Activated CD8-positive, alpha-beta memory T cell treated with anti-CD3 and anti-CD28 coated beads, Interleukin-2, amount 10 ng/mL, durations not matched to agents 7 days and 5 days (primary cell): Measurements from ENCODE around the gene MMP24. TPM values are rescaled to one million over a fixed set of nuclear protein-coding genes. Genes with fewer than 3 reads are reported as not detected.
"Not testable (repeated sequence)": the region's sequence is repeated elsewhere in the genome, so short reads cannot be mapped to it uniquely, and the experiment has no call there.

ENCODE experiments used
- ATAC-seq: fragments of 150-1000 bp; cut with Tn5 transposase; one replicate; pipeline ENCODE4 v1.10.0; 2021; ENCODE audit warnings: moderate library complexity
- CTCF ChIA-PET: fragments of 350-600 bp; sonication (Branson Sonifier 250); formaldehyde crosslinking; loops from one replicate; lab custom pipeline; 2021; ENCODE audit warnings: antibody characterized with exemption; lab: Charles Lee
- DNase-seq: peaks from one replicate; pipeline ENCODE4 v3.0.0-alpha.2; 2020
- H3K27ac Mint-ChIP-seq: one replicate; pipeline ENCODE4 v1.8.0; 2021; ENCODE audit warnings: mild to moderate bottlenecking, mixed read lengths
- H3K27me3 Mint-ChIP-seq: one replicate; pipeline ENCODE4 v1.8.0; 2021; ENCODE audit warnings: mixed read lengths
- H3K36me3 Mint-ChIP-seq: one replicate; pipeline ENCODE4 v1.8.0; 2021; ENCODE audit warnings: mild to moderate bottlenecking, mixed read lengths
- H3K4me1 Mint-ChIP-seq: one replicate; pipeline ENCODE4 v1.8.0; 2021; ENCODE audit warnings: mixed read lengths
- H3K4me3 Mint-ChIP-seq: one replicate; pipeline ENCODE4 v1.8.0; 2021; ENCODE audit warnings: mild to moderate bottlenecking, moderate library complexity, mixed read lengths
- H3K9me3 Mint-ChIP-seq: one replicate; pipeline ENCODE4 v1.8.0; 2022; ENCODE audit warnings: low read depth, mixed read lengths
- total RNA-seq, 2 experiments: library from RNA; stranded (reverse); gene quantifications; one replicate each; pipeline ENCODE4 v1.2.3, GENCODE V29; 2021

MMP24 gene
- total RNA-seq: not detected

DNA sequence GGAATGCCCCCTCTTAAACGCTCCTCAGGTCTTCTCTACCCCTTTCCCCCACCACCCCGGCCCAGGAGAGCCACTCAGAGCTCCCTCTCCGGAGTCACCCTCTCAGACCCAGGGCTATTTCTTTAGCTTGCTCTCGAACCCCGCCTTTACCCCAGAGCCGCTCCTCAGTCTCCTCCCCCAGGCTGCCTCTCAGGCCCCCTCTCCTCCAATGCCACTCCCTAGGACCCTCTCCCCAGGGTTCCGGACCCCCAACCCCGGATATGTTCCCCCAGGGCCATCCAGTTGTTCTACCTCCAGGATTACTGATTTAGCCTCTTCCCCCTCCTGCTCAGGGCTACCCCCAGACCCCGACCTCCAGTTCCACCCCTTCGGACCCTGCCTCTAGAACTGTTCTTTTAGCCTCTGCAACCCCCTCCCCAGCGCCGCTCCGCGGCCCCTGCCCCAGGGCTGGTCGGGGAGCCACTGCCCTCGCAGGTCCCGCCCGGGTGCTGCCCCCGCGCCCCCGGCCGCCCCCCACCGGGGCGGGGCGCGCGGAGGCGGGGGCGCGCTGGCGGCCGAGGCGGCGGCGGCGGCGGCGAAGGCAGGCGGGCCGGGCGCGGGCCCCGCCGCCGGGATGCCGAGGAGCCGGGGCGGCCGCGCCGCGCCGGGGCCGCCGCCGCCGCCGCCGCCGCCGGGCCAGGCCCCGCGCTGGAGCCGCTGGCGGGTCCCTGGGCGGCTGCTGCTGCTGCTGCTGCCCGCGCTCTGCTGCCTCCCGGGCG lies at the start of gene MMP24:
Gene MMP24, plus strand, starts transcription at position 565 of the 758 bp plus-strand sequence. Its CDS starts 49 bp downstream, at position 614.
- peak within 1 kb of the TSS; percentile 43 for H3K4me3 Mint-ChIP-seq
- peaks cover 56% of the 10 kb centered on the region for H3K27me3 Mint-ChIP-seq
- H3K4me1 Mint-ChIP-seq: peaks cover 6% of the 10 kb centered on the region
- CTCF ChIA-PET: interaction anchor here (1.0 to 1.1 kb wide), 2 partner anchors 25 to 51 kb away, joined by 3 to 4 read pairs; no protein-coding TSS in a partner anchor
- no peak for DNase-seq
- no peaks in the 10 kb centered on the region for H3K9me3 Mint-ChIP-seq
- no peaks in the 10 kb centered on the region for H3K36me3 Mint-ChIP-seq
- no peak within 1 kb of the TSS for H3K27ac Mint-ChIP-seq
- ATAC-seq: no peak

DNA sequence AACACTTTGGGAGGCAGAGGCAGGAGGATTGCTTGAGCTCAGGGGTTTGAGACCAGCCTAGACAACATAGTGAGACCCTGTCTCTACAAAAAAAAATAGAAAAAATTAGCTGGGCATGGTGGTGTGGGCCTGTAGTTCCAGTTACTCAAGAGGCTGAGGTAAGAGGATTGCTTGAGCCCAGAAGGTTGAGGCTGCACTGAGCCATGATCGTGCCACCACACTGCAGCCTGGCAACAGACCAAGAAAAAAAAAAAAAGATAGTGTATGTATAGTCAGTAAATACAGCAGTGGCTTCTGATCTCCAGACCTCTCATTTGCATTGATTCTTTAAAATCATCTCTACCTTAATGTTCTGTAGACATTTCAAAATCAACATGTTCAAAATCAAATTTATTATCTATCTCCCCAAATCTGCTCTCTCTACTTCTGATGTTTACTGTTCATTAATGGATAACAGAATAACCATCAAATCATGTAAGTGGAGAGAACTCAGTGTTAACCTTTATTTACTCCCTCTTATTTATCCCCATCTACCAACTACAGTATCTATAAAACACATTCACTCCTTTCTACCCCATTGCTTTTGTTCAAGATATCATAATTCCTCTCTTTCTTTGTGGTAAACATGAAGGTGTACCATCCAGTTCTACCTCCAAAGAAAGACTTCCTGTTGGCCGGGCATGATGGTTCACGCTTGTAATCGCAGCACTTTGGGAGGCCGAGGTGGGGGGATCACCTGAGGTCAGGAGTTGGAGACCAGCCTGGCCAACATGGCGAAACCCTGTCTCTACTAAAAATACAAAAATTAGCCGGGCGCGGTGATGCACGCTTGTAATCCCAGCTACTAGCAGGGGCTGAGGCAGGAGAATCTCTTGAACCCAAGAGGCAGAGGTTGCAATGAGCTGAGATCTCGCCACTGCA lies 46.9 kb upstream of the MMP24 start:
- Mint-ChIP-seq H3K36me3 (peaks cover 3% of the 10 kb centered on the region), H3K27ac (no peak overlapping the region), H3K4me1 (no peaks in the 10 kb centered on the region), H3K4me3 (no peak overlapping the region), H3K9me3 (peaks cover 2% of the 10 kb centered on the region), H3K27me3 (no peaks in the 10 kb centered on the region)
- no peak for DNase-seq
- CTCF ChIA-PET: interaction anchor here (1.1 kb wide), 1 partner anchor 12 kb away, joined by 3 read pairs; no protein-coding TSS in a partner anchor
- no peak for ATAC-seq

DNA sequence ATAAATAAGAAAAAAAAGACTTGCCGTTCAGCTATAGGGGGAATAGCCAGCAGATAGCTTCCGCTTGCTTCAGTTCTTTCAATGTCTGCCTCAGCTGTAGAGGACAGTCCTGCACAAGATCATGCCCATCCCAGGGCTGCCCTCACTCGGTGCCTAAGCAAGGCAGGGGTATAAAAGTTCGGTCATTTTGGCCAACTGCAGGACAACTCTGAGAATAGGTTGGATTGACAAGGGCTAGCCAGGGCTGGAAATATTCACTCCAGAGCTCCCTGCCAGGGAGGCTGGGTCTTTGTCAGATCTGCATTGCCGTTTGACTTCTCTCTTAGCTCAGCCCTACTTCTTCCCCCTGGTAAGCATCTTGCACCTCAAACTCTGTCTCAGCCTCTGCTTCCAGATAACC lies 46.2 kb upstream of the MMP24 start:
- Mint-ChIP-seq H3K36me3 (peaks cover 3% of the 10 kb centered on the region), H3K4me3 (no peak overlapping the region), H3K4me1 (no peaks in the 10 kb centered on the region), H3K9me3 (peaks cover 2% of the 10 kb centered on the region), H3K27me3 (no peaks in the 10 kb centered on the region), H3K27ac (no peak overlapping the region)
- ATAC-seq (no peak), DNase-seq (no peak)
- CTCF ChIA-PET: interaction anchor here (1.1 kb wide), 1 partner anchor 11 kb away, joined by 3 read pairs; no protein-coding TSS in a partner anchor

DNA sequence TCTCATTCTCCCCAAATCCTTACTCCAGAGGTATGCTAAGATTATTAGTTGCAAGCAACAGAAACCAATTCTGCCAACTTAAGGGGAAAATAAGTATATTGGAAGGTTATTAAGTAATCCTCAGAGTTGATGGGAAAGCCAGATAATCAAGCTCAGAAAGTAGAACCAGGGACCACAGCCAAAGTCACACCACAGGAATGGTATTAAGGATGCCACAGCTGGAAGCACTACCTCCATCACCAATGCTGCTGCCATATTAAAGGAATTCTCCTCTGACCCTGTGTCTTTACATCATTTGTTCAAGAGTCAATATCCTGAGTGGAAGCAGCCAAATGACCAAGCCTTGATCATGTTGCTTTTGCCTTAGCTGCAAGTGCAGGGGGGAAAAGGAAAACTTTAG lies 44.8 kb upstream of the MMP24 start:
- peaks cover 3% of the 10 kb centered on the region for H3K36me3 Mint-ChIP-seq
- CTCF ChIA-PET: no interaction called here
- no peak for ATAC-seq
- peaks cover 2% of the 10 kb centered on the region for H3K9me3 Mint-ChIP-seq
- no peaks in the 10 kb centered on the region for H3K27me3 Mint-ChIP-seq
- H3K4me3 Mint-ChIP-seq: no peak overlapping the region
- no peak overlapping the region for H3K27ac Mint-ChIP-seq
- no peaks in the 10 kb centered on the region for H3K4me1 Mint-ChIP-seq
- DNase-seq: no peak

DNA sequence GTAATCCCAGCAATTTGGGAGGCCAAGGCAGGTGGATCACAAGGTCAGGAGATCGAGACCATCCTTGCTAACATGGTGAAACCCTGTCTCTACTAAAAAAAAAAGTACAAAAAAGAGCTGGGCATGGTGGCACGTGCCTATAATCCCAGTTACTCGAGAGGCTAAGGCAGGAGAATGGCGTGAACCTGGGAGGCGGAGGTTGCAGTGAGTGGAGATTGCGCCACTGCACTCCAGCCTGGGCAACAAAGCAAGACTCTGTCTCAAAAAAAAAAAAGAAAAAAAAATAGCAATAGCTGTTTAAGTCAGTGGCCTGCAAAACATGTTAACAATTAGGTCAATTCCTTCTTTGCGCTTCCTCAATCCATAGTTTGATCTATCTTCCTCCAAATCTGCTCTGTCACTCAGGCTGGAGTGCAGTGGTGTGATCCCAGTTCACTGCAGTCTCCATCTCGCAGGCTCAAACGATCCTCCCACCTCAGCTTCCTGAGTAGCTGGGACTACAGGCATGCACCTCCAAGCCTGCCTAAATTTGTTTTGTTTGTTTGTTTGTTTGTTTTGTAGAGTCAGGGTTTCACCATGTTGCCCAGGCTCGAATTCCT lies 39.7 kb upstream of the MMP24 start:
- not testable (repeated sequence) for ATAC-seq, H3K9me3 Mint-ChIP-seq, H3K4me1 Mint-ChIP-seq, DNase-seq, H3K27me3 Mint-ChIP-seq, H3K4me3 Mint-ChIP-seq, H3K36me3 Mint-ChIP-seq, H3K27ac Mint-ChIP-seq
- CTCF ChIA-PET: interaction anchor here (1.2 kb wide), 1 partner anchor 42 kb away, joined by 3 read pairs; no protein-coding TSS in a partner anchor

DNA sequence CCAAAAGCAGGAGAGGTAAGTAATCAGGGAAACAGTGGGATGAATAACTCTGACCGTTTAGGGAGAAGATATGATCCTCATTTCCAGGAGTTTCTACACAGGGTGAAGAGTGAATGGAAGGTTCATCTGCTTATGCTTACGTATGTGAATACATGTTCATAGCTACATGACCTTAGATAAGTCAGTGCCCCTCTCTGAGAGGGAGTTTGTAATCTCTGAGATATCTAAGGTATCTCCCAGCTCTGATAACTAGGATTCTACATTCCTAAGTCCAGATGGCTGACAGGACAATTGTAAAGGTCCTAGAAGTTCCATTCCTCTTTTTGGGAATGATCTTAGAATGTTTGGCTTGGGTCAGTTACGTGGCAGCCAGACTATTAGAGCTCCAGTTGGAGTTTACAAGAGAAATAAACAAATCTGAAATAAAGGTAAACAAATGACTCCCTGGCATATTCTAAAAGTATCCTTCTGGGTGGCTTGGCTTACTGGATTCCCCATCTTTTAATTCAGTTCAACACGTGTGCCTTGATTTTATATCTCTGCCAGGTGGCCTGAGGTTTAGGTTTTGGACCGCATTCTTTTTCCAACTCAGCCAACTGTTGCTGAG lies 38.8 kb upstream of the MMP24 start:
- DNase-seq (no peak), ATAC-seq (no peak)
- no peaks in the 10 kb centered on the region for H3K4me1 Mint-ChIP-seq
- H3K27ac Mint-ChIP-seq: no peak overlapping the region
- H3K36me3 Mint-ChIP-seq: peaks cover 1% of the 10 kb centered on the region
- CTCF ChIA-PET: interaction anchor here (1.2 kb wide), 1 partner anchor 43 kb away, joined by 3 read pairs; no protein-coding TSS in a partner anchor
- H3K27me3 Mint-ChIP-seq: no peaks in the 10 kb centered on the region
- H3K9me3 Mint-ChIP-seq: peaks cover 2% of the 10 kb centered on the region
- H3K4me3 Mint-ChIP-seq: no peak overlapping the region

DNA sequence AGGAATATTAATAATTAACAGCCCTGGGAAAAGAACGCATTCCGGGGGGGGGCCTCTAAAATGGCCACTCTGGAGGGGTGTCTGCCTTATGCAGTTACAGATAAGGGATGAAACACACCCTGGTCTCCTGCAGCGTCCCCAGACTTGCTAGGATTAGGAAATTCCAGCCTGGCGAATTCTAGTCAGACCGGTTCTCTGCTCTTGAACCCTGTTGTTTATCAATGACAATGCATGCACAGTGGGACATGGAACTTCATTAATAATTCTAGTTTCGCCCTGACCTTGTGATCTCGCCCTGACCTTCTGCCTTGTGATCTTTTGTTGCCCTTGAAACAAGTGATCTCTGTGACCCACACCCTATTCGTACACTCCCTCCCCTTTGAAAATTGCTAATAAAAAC lies 37.3 kb upstream of the MMP24 start:
- H3K9me3 Mint-ChIP-seq, H3K27ac Mint-ChIP-seq, H3K36me3 Mint-ChIP-seq, H3K27me3 Mint-ChIP-seq, ATAC-seq, CTCF ChIA-PET, DNase-seq, H3K4me3 Mint-ChIP-seq, H3K4me1 Mint-ChIP-seq: not testable (repeated sequence)

DNA sequence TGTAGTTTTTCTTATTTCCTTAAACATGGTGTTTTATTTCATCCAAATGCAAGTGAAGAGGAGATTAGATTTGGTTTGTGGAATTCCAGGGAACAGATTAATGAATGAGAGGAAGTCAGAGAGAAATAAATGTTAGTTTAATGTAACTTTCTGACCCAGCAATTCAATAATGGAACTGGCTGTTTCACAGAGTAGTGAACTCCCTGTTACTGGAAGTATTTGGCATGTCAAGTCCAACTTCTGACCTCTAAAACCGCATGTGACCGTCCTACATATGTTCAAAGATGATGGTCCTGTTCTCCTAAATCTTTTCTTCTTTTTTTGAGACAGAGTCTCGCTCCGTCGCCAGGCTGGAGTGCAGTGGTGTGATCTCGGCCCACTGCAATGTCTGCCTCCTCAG lies 35.9 kb upstream of the MMP24 start:
- no peak for ATAC-seq
- DNase-seq: no peak
- Mint-ChIP-seq H3K27me3 (no peaks in the 10 kb centered on the region), H3K4me3 (no peak overlapping the region), H3K27ac (no peak overlapping the region), H3K4me1 (no peaks in the 10 kb centered on the region), H3K36me3 (no peaks in the 10 kb centered on the region), H3K9me3 (no peaks in the 10 kb centered on the region)
- CTCF ChIA-PET: interaction anchor here (0.6 kb wide), 1 partner anchor 20 kb away, joined by 3 read pairs; no protein-coding TSS in a partner anchor

DNA sequence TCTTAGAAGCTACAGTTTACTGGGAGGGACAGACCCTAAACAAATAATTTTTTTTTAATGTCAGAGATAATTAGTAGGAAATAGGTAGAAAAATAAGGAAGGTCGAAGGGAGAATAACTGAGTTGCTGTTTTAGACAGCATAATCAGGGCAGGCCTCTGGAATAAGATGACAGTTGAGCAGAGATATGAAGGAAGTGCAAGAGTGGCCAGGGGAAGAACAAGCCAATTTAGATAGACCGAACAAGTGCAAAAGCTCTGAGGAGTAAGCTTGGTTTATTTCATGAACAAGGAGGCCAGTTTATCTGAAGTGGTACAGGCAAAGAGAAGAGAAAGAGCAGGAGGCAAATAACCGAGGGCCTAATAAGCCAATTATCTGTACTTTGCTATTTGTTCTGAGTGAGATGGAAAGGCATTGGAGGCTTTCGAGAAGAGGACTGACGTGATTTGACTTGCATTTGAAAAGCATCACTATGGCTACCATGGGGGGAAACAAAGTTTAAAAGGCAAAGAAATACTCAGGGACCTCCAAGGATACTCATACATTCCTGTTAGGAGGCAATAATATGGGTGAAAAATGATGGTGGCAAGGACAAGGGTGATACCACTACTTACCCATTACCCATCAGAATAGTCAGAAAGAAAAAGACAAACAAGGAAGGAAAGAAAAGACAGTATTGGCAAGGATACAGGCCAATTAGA lies 34.9 kb upstream of the MMP24 start:
- Mint-ChIP-seq H3K4me3 (no peak overlapping the region), H3K4me1 (no peaks in the 10 kb centered on the region), H3K9me3 (peaks cover 5% of the 10 kb centered on the region), H3K27ac (no peak overlapping the region), H3K36me3 (peaks cover 5% of the 10 kb centered on the region), H3K27me3 (no peaks in the 10 kb centered on the region)
- ATAC-seq (no peak), DNase-seq (no peak)
- CTCF ChIA-PET: interaction anchor here (0.6 to 0.9 kb wide), 3 partner anchors 11 to 813 kb away, joined by 3 read pairs; no protein-coding TSS in a partner anchor

DNA sequence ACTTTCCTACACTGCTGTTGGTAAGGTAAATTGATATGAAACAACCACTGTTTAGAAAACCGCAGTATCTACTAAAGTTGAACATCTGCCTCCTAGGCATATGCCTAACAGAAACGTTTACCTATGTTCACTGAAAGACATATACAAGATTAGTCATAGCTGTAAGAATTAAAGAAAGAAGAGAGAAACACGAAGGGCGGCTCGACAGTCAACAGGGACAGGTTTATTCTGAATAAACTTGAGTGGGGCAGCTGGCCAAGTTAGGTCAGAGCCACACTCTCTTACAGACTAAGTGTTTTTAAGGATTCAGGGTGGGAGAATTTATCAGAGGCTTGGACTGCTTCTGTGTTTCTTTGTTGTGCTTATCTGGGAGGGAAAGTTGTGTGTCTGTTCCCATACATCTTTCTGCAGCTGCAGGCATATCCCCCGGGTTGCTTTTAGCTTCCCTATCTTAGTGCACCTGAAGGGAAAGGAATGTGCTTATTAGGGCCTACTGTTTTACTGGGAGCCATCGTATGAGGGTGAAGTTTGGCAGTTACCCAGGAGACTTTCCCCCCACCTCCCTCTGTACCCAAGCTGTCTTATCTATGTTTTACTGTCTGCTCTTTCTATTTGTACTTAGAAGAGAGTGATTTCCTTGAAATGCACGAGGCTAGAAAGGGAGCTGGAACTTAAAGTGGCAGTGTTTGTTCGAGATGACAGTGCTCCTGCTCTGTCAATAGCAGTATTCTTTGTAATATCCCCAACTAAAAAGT lies 34.2 kb upstream of the MMP24 start:
- H3K27ac Mint-ChIP-seq: no peak overlapping the region

DNA sequence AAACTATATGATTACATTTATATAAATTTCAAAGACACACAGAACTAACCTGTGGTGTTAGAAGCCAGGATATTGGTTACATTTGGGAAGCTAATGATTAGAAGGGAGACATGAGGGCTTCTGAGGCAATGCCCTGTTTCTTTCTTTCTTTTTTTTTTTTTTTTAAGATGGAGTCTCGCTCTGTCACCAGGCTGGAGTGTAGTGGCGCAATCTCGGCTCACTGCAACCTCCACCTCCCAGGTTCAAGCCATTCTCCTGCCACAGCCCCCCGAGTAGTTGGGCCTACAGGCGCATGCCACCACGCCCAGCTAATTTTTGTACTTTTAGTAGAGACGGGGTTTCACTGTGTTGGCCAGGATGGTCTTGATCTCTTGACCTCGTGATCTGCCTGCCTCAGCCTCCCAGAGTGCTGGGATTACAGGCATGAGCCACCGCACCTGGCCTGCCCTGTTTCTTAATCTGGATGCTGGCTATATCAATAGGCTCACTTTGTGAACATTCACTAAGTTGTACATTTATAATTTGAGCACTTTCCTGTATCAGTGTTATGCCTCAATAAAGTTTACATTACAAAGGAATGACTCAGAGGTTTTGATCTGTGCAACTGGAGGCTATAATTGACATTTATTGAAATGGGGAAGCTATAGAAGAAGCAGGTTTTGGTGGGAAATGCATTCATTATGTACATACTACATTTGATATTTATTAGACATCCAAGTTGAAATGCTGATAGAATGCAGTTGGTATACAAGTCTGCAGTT lies 33.3 kb upstream of the MMP24 start:
- CTCF ChIA-PET: interaction anchor here (1.2 to 1.4 kb wide), 3 partner anchors 11 to 48 kb away, joined by 3 to 4 read pairs (median 3); no protein-coding TSS in a partner anchor
- DNase-seq, ATAC-seq: not testable (repeated sequence)

More for the DNA sequence above, 34.2 kb upstream of the MMP24 start:
- Mint-ChIP-seq H3K4me1 (no peaks in the 10 kb centered on the region), H3K27me3 (no peaks in the 10 kb centered on the region), H3K9me3 (peaks cover 8% of the 10 kb centered on the region), H3K36me3 (peaks cover 11% of the 10 kb centered on the region), H3K4me3 (no peak overlapping the region)
- DNase-seq (no peak), ATAC-seq (no peak)
- CTCF ChIA-PET: interaction anchor here (0.6 kb wide), 1 partner anchor 814 kb away, joined by 3 read pairs; no protein-coding TSS in a partner anchor

More for the DNA sequence above, 33.3 kb upstream of the MMP24 start:
- not testable (repeated sequence) for H3K9me3 Mint-ChIP-seq, H3K4me1 Mint-ChIP-seq, H3K27ac Mint-ChIP-seq, H3K4me3 Mint-ChIP-seq, H3K27me3 Mint-ChIP-seq
- peaks cover 12% of the 10 kb centered on the region for H3K36me3 Mint-ChIP-seq
